NCI-H2029 treated with DMSO at 0.1 percent for 48 hours (cell line): ENCODE results near the gene CAMKMT.
"Not testable (repeated sequence)": the region's sequence is repeated elsewhere in the genome, so short reads cannot be mapped to it uniquely, and the experiment has no call there.

Source experiments
- DNase-seq: peaks from one replicate; lab custom pipeline; 2025; lab: John Stamatoyannopoulos, UW

The CAMKMT gene

GRCh38 chr2:44505664-44506063, 143.9 kb downstream of the CAMKMT start:
- DNase-seq, result not testable (repeated sequence)

- no peak for DNase-seq
These were observed 148.5 kb downstream of the CAMKMT start for GRCh38 chr2:44510246-44510645.

DNA sequence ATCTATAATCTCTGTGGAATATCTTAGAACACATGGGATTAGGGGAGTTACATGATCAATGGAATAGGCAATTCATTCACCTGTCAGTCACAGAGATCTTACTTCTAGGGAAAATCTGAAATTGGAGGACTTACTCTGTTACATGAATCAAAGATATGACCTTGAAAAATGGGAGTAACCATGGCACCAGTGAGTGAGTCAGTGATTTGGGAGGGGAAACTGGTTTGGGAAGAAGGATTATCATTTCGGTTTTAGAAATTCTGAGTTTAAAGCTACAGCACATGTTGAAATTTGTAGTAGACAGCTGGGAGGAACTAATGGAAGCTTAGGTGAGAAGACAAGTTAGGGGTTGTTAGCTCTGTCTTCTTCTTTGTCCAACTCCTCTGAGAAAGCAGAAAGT, 153.7 kb downstream of the CAMKMT start:
- DNase-seq, result no peak

DNA sequence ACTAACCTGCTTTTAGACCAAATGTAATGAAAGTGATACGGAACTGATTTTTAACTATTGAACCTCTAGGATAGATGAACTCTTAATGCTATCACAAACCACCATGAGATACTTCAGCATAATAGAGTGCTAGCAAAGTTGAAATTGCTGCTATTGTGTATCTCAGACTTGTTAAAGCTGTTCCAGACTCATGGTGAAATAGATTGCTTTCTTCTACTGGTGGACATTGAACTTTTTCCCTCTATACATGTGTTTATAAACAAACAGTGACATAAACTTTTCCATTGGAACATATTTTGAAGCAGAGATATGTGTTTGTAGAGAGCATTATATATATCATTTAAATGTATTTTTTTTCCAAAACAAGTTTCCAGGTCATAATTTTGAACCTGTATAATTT, 157.3 kb downstream of the CAMKMT start:
- no peak for DNase-seq

DNA sequence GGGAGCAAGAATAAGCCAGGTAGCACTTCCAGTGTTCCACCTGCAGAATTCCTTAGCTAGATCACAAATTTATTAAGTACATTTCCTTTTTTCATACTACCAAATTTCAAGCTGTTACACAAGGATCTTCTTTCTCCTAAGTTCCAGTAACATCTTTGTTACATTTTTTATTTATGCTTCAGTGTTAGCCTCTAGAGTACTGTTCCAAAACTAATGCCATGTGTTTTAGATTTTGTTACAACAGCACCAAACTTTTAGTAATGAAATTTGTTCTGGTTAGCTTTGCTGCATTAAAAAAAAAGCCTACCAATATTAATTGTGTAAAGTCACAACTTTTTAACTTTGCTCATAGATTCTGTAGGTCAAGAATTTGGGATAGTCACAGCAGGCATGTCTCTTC, 161.1 kb downstream of the CAMKMT start:
- no peak for DNase-seq

GRCh38 chr2:44524347-44524926, 162.7 kb downstream of the CAMKMT start:
- no peak for DNase-seq

- DNase-seq, result no peak
These were observed 164.6 kb downstream of the CAMKMT start for GRCh38 chr2:44526352-44526751.

DNA sequence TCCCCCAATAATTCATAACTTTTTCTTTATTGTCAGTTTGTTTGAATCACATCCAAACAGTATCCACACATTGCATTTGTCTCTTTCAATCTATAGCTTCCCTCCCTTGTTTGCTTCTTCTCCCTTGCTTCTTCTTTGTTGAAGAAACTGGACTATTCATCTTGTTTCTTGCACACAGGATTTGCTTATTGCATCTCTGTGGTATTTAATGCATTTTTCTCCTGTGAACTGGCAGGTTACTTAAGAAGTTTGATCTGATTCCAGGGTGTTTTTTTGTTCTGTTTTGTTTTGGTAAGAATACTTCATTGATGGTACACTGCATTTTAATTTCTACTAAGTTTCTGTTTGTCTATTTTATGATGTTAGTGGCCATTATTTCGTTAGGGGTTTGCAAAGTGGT, 166.8 kb downstream of the CAMKMT start:
- no peak for DNase-seq

DNA sequence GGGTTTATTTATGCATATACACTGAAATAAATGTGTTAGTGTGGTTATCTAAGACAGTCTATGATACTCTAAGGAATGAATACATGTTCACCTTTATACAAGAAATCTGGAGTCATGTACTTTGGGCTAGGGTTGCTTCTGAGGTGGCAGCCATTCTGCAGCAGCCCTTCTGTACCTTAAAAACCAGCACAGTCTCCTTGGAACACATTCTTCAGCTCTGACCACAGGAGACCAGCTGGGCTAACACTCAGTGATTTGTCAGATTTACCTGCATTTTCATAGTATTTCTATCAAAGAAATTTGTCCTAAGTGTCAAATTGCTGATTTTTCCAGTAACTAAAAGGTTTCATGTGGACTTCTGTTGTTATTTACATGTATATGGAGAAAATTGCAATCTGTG, 167.7 kb downstream of the CAMKMT start:
- no peak for DNase-seq

DNA sequence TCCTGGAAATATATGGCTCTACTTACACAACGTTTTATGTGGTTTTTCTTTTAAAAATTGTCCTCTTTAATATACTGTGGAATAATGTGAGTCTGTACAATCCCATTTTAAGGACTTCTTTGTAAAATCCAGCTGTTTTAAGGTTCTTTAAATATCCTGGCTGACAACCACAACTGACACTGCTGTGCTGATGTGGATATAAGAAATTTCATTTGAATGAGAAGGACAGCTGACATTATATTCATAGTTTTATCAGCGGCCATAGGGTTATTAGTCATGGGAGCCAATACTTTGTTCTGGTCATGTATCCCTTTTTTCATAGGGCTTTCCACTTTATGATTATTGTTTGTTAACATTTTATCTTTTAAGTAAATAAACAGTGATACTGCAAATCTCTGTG, 169.5 kb downstream of the CAMKMT start:
- DNase-seq, result no peak

- DNase-seq, result no peak
These were observed 170.3 kb downstream of the CAMKMT start for GRCh38 chr2:44532031-44532430.

- no peak for DNase-seq
These were observed 171.8 kb downstream of the CAMKMT start for GRCh38 chr2:44533508-44533907.

DNA sequence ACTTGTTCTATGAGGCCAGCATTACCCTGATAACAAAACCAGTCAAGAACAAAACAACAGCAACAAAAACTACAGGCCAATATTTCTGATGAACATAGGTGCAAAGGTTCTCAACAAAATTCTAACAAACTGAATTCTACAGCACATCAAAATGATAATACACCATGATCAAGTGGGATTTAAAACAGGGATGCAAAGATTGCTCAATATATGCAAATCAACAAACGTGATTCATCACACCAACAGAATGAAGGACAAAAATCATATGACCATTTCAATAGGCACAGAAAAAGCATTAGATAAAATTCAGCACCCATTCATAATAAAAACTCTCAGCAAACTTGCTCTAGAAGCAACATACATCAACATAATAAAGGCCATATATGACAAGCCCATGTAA, 173.6 kb downstream of the CAMKMT start:
- DNase-seq, result no peak

DNA sequence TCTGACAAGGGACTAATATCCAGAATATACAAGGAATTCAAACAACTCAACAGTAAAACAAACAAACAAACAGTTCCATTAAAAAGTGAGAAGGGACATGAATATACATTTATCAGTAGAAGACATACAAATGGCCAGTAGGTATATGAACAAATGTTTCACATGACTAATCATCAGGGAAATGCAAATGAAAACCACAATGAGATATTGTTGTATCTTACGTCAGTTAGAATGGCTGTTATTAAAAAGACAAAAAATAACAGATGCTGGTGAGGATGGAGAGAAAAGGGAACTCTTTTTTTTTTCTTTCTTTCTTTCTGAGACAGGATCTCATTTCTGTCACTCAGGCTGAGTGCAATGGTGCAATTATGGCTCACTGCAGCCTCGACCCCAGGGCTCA, 175.5 kb downstream of the CAMKMT start:
- no peak for DNase-seq

- no peak for DNase-seq
These were observed 180.8 kb downstream of the CAMKMT start for GRCh38 chr2:44542520-44542919.

GRCh38 chr2:44543773-44544725, 182.3 kb downstream of the CAMKMT start:
- no peak for DNase-seq

GRCh38 chr2:44545005-44545404, 183.3 kb downstream of the CAMKMT start:
- no peak for DNase-seq

- DNase-seq, result no peak
These were observed 184.8 kb downstream of the CAMKMT start for GRCh38 chr2:44546459-44547127.

GRCh38 chr2:44547718-44548117, 186.0 kb downstream of the CAMKMT start:
- no peak for DNase-seq

GRCh38 chr2:44548221-44549098, 186.7 kb downstream of the CAMKMT start:
- no peak for DNase-seq

DNA sequence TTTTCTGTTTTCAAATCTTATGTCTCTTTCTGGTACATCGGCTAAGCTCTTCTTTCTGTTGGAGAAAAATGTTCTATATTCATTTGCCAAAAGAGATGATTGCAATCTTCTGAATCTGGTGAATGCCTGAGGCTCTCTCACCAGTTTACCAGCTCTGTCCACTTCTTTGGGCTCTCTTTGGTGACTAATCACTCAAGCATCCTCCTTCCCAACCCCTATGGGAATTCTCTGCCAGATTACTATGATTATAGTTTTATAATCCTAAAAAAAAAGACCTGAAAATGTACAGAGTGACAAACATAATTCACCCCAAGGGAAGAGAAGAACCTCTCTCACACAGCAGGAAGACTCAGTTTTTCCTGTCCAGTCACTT, 187.3 kb downstream of the CAMKMT start:
- no peak for DNase-seq

DNA sequence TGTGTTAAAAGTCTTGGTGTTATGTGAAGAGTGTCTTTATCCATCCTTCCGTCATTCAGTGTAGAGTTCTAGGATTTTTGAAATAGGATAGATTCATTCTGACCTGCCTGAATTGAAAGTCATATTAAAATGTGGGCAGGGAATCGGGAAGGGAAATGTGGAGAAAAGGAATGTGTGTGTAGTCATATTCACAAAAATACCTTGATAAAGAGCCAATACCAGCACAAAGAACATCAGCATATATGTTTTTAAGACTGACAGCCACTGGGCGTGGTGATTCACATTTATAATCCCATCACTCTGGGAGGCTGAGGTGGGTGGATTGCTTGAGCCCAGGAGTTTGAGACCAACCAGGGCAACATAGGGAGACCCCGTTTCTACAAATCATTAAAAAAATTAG, 188.1 kb downstream of the CAMKMT start:
- no peak for DNase-seq
